ENCODE data around the gene RAG2.

The RAG2 gene

DNA sequence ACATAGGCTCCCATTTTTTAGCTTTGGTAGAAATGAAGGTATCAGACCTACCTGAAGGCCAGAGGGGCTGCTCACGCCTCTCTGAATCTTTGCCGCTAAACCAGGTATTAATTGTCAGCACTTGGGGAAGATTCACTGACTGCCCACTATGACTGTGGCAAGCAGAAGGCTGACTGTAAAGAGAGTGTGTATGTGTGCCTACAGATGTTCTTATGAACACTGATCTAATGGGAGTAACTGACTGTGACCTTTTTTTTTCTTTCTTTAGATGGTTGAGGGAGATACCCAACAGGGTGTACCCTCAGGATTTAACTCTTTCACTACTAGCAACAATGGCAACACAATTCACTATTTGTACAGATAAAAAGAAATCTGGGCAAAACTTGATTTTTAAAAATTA, at the start of gene RAG2:
TSS of gene RAG2 (minus strand) at position 186 of the 400 bp plus-strand sequence. CDS start 4,068 bp downstream, outside the sequence.
- no peak for DNase-seq

DNA sequence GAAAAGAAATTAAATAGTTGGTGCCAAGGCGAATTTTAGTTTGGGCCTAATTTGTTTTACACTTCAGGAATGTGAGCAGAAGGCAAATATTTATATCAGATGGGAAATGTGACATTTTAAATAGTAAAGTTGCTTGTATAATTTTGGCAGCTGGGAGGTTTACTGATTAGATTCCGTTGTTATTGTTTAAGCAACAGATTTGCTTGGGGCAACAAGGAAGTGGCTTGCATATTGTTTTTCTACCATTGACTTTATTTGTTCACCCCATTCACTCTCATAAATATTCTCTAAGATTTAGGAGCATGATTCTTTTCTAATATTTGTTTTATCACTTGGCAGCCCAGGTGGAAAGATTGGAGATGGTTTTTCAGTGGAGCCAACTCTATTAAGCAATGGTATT, 40.5 kb upstream of the RAG2 start:
- no peak for DNase-seq

- no peak for DNase-seq
These were observed 37.2 kb upstream of the RAG2 start for GRCh38 chr11:36635066-36635862.

- DNase-seq = no peak
These were observed 33.7 kb upstream of the RAG2 start for GRCh38 chr11:36631774-36632173.

- DNase-seq = no peak
These were observed 30.8 kb upstream of the RAG2 start for GRCh38 chr11:36628765-36629244.

DNA sequence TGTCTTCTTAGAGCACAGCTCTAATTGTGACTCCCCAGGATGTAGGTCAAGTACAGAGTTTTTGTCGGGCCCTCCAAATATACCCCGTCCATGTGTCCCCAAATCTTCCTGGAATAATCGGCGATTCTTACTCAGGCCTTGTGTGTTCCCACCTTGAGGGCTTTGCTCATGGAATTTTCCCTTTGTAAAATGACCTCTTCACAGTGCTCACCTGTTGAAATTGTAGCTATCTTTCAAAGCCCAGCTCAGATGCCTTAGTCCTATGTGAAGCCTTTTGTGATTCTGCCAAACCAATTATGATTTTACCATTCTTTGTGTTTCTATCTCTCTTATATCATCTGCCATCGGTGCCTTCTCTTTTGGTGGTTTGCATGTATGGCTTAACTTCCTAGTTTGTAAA, 30.1 kb upstream of the RAG2 start:
- no peak for DNase-seq

DNA sequence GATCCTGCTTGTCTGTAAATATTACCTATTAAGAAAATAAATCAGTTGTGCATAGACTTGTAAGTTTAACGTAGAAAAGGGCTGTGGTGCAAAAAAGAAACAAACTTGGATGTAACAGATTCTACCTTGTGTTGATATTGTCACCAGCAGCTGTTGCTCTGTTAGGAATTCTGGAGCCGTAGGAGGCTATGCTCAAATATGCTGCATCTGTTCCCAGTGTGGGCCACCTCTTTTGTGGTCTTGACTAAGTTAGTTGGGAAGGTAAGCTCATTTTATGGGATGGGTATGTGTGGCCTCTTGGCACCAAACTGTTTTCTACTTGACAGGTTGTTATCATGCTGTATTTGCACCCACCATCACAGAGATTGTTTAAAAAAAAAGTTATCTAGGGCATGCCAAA, 29.4 kb upstream of the RAG2 start:
- DNase-seq = no peak

DNA sequence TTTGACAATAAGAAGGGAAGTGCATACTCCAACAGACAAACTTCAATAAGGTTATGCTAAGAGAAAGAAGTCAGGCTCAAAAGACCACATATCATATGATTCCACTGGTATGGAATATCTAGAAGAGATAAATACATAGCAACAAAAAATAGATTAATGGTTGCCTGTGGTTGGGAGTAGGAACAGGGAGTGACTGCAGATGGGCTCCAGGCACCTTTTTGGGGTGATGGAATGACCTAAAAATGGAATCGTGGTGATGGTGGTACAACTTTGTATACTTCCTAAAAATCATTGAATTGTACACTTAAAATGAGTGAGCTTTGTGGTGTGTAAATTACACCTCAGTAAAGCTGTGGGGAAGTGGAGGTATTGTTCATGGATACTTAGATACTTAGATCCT, 29.0 kb upstream of the RAG2 start:
- no peak for DNase-seq

DNA sequence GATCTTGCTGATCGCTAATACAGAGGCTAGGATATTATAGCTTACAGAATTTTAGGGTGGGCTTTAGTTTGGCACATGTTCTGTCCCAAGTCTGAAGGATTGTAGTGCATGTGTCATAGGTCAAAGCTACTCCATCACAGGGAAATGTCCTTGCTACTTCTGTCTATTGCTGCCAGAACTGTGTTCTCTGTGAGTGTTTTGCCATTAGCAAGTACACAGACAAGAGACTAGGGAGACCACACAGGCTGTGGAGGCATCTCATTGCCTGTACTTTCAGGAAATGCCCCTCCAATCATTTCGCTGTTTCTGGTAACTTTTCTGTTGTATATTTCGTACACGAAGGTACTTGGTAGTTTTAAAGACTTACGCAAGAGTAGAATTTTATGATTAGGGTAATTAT, 25.5 kb upstream of the RAG2 start:
- DNase-seq = no peak

DNA sequence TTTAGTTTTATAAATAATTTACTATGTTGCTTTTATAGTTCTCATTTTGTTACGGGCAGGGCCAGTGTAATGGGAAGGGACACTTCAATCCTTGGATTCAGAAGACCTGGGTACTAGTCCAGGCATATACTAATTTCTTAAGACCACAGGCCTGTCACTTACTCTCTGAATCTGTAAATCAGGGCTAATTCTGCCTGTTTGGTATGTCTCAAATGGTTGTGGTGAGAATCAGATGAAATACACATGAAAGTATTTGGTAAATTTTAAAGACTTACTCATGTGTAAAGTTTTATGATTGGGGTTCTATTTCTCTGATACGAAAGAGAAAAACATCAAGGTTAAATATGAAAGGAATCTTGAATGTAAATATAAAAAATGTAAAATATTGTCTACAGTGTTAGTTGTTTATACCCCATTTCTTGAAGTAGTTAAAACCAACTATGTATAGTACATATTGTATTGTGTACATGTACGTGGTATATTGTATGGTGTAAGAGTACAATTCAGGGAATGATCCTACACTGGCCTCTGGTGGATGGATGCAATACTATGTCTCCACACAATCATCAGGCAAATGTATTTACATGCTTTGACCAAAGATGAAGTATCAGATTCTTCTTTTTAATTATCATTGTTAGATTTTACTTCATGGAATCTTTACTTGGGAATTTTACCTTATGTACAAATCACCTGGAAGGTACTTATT, 24.5 kb upstream of the RAG2 start:
- peak; percentile 39 for DNase-seq

DNA sequence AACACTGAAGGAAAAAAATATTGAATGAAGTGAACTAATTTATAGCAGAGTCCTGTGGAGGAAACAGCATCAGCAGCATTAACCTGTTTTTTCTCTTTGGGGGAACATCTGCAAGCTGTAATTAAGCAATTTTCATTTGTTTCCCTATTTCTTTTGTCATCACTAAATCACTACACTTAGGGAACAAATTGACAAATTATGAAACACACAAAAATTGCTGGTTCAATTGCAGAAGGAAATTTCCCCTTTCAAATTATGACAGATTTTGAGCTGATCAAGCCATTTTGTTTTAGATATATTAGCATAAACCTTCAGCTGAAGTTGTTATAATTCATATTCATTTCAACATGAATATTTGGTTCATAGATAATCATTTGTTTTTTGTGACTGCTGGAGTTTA, 22.2 kb upstream of the RAG2 start:
- no peak for DNase-seq

DNA sequence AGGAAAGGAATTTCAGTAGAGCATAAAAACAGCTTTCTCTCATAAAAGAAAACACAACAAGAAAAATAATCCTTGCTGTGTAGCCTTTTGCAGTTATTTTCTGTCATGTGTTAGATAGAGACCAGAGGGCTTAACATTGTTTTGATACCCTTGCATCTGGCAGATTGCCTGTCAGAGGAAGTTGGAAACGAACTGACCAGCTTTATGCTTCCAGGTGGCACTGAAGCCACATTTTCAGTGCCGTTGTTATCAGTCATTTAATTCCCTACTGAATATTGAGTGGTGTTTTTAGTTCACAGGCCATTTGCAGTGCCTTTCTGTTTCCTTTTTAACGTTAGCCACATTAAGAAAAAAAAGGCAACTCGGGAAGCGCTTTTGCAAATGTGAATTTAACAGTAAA, 21.5 kb upstream of the RAG2 start:
- no peak for DNase-seq

- DNase-seq = no peak
These were observed 20.5 kb upstream of the RAG2 start for GRCh38 chr11:36618363-36619047.

DNA sequence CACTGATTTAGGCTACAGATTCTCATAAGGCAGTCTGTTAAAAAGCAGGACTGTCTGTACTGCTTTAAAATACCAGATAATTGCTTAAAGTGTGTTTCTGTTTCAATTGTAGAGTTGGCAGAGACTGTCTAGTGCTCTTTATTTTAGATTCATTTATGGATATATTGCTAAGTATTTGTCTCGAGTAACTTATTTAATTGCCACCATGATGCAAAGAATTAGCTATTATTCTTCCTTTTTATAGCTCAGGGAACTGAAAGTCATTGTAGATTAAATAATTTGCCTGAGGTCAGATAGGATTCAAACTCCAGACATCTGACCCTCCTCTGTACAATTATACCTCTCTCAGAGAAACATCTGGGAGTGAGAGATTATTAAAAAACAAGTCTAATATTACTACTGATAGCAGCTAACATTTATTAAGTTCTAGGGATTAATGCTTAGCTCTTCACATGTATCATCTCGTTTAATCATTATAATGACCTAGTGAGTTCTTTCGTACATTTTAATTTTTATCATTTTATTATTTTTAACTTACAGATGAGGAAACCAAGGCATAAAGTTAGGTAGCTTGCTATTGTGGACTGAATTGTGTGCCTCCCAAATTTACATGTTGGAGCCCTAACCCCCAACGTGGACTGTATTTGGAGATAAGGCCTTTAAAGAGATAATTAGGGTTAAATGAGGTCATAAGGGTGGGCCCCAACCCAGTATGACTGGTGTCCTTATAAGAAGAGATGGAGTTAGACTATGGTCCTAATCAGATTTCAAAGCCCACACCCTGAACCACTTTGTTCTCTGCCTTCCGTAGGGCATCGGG, 19.7 kb upstream of the RAG2 start:
- DNase-seq = no peak

- no peak for DNase-seq
These were observed 17.8 kb upstream of the RAG2 start for GRCh38 chr11:36615826-36616225.

GRCh38 chr11:36609383-36609782, 11.3 kb upstream of the RAG2 start:
- DNase-seq = no peak

DNA sequence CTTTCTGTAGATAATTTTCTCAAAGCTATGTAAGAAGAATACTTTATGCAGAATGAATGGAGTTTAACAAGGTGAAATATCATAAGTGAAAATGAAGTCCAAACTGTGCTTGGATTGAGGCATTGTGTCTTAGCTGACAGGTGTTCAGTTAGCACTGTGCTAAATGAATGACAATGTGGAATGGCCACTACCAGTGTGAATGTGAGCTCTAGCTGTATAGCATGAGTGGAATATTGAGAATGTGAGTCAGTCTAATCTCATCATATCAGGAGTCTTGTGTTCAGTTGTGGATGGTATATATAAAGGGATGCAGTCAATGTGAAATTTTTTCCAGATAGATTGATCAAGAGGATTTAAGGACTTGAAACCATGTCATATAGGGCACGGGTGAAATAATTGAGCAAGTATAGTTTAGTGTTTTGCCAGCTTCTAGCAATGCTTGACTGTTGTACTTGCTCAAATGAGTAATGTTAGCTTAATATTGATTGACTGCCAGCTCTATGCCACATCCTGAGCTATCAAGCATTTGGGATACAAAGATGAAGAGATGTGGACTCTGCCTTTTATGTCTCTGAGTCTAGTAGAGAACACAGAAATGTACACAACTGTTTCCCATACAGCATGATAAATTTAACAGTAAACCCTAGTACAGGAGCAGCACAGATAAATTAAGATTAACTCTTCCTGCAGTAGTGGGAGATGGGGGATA, 10.6 kb upstream of the RAG2 start:
- no peak for DNase-seq

- no peak for DNase-seq
These were observed 7.5 kb upstream of the RAG2 start for GRCh38 chr11:36605221-36606216.

- DNase-seq = no peak
These were observed 4.1 kb upstream of the RAG2 start for GRCh38 chr11:36602135-36602534.

GRCh38 chr11:36601155-36601554, 3.1 kb upstream of the RAG2 start:
- DNase-seq = no peak

DNA sequence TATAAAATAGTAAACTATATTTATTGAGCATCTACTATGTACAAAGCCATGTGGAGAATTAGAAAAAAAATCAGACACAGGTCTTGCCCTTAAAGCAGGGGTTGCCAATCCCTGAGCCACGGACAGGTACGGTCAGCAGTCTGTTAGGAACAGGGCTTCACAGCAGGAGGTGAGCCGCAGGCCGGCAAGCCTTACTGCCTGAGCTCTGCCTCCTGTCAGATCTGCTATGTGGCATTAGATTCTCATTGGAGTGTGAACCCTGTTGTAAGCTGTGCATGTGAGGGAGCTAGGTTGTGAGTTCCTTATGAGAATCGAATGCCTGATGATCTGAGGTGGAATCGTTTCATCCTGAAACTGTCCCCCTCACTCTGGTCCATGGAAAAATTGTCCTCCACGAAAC, 2.1 kb upstream of the RAG2 start:
- DNase-seq = no peak
